ENCODE measurements around the gene IGSF21.

The IGSF21 gene

GRCh38 chr1:18249631-18250030 is 142.0 kb downstream of the IGSF21 start:
- no peak for DNase-seq (ENCODE audit: low spot score)

GRCh38 chr1:18253093-18253492 is 145.5 kb downstream of the IGSF21 start:
- no peak overlapping the region for H3K27ac ChIP-seq
- no peak for DNase-seq (ENCODE audit: low spot score)
- no peak overlapping the region for H3K4me3 ChIP-seq
- no peak for TF ChIP-seq CTCF (IDR thresholded peaks at IDR 0.05)

More at GRCh38 chr1:18249631-18250030, 142.0 kb downstream of the IGSF21 start:
- Histone ChIP-seq H3K27ac (no peak overlapping the region), H3K4me3 (no peak overlapping the region)
- TF ChIP-seq CTCF (IDR thresholded peaks at IDR 0.05), result no peak

GRCh38 chr1:18256282-18257235 is 149.0 kb downstream of the IGSF21 start:
- no peak overlapping the region for H3K4me3 ChIP-seq
- TF ChIP-seq CTCF (IDR thresholded peaks at IDR 0.05), result no peak
- H3K27ac ChIP-seq, result no peak overlapping the region
- DNase-seq (ENCODE audit: low spot score), result no peak

DNA sequence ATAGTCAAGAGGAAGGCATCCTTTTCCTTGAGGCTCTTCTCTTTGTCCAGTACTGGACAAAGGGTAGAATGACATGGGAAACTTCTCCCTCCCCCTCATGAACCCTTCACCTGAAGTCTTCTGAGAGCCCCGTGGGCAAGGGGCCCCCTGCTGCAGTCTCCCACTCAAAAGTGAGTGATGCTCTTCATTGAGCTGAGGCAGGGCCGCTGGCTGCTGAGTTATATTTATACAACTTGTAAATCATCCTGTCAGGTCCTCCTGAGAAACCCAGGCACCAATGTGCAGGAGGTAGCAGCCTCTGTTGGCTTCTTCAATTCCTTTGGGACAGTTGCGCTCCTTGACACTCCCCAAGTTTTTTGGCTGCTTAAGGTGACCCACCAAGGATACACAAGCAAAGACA is 150.2 kb downstream of the IGSF21 start:
- H3K4me3 ChIP-seq, result no peak overlapping the region
- TF ChIP-seq CTCF (IDR thresholded peaks at IDR 0.05), result no peak
- no peak for DNase-seq (ENCODE audit: low spot score)
- no peak overlapping the region for H3K27ac ChIP-seq

DNA sequence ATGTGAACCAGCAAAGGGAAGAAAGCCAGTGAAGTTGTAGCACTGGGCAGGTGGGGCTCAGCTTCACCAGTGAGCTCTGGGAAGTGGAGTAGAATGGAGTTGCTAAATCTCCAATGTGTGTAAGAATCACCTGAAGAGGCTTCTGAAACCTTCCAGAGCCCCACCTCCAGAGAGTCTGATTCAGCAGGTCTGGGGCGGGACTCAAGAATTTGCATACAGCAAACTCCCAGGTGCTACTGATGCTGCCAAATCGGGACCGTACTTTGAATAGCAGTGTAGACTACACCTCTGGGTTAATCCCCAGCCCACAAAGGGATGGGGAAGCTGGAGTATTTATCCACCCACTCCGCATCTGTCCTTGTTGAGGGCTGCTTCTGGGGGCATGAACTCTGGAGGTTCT is 154.3 kb downstream of the IGSF21 start:
- no peak for TF ChIP-seq CTCF (IDR thresholded peaks at IDR 0.05)
- DNase-seq (ENCODE audit: low spot score), result no peak
- H3K4me3 ChIP-seq, result no peak overlapping the region

GRCh38 chr1:18262726-18263125 is 155.1 kb downstream of the IGSF21 start:
- DNase-seq (ENCODE audit: low spot score), result no peak
- no peak for TF ChIP-seq CTCF (IDR thresholded peaks at IDR 0.05)
- H3K4me3 ChIP-seq, result no peak overlapping the region
- H3K27ac ChIP-seq, result no peak overlapping the region

More for the DNA sequence above, 154.3 kb downstream of the IGSF21 start:
- no peak overlapping the region for H3K27ac ChIP-seq
